HG03280 (cell line): Measurements from ENCODE around the gene OR5D14.

Experiments used
- ATAC-seq: cut with Tn5 transposase; IDR thresholded peaks from one replicate; pipeline ENCODE4 v1.9.1; 2021; ENCODE audit warnings: mild to moderate bottlenecking, moderate library complexity; ENCODE audit not compliant: unreplicated experiment

The OR5D14 gene

DNA sequence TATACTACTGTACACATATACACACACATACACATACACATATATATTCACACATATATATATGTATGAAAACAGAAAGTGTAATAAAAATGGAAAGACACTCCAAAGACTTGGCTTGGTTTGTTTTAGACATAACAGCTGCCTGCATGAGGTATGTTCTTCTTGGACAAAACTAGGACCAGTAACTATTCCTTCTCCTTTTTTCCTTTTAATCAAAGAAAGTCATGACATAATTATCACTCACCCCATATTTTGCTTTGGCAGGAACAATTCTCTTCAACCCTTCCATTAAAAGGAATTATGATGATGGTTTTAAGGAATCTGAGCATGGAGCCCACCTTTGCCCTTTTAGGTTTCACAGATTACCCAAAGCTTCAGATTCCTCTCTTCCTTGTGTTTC, at the start of gene OR5D14:
OR5D14 (plus strand) TSS at position 301 of the 400 bp plus-strand sequence; CDS start at position 301, 0 bp downstream.
- ATAC-seq = no peak

DNA sequence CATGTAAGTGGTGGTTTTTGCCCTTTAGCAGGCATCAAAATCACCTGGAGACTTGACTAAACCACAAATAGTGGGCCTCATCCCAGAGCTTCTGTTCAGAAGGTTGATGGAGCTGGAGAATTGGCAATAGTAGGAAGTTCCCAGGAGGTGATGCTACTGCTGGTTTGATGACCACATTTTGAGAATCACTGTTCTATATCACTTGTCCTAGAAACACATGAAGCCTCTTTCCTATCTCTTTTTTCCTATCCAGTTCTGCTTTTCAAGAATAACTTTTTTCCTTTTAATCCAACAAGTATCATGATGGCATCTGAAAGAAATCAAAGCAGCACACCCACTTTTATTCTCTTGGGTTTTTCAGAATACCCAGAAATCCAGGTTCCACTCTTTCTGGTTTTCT, 22.2 kb upstream of the OR5D14 start, which contains the start of gene OR5D13:
OR5D13 (plus strand) TSS at position 301 of the 400 bp plus-strand sequence; CDS start at position 301, 0 bp downstream.
- no peak for ATAC-seq

DNA sequence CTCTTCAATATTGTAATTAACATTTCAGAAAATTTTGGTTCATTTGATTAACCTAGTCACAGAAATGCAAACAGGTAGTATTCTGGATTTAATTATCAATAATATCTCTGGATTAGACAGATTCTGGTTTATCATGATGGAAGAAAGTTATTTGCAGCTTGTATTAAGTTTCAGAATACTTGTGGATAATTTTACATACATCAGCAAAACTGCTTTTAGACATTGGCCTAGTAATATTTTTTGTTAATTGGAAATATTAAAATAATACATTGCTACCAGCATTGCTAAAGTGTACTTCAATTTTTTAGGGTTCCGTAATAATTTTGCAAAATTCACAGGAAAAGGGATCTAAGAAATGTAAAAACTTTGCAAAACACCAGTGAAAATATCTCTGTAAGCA, 3.8 kb upstream of the OR5D14 start:
- ATAC-seq = no peak

DNA sequence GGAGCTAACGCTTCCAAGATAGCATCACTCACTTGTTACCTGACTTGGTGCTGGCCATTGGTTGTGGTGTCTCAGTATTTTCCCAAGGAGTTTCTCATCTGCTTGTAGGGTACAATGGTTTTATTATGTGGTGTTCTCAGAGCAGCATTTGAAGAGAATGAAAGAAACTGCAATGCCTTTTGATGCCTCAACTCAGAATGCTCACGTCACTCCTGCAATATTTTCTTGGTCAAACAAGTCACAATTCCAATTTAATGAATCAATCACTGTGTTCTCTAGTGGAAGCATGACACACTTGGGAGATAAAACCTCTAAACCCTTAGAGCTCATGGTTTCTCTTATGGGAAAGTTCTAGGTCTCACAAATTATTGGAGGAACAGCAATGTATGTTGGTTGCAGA, 2.0 kb upstream of the OR5D14 start:
- no peak for ATAC-seq

DNA sequence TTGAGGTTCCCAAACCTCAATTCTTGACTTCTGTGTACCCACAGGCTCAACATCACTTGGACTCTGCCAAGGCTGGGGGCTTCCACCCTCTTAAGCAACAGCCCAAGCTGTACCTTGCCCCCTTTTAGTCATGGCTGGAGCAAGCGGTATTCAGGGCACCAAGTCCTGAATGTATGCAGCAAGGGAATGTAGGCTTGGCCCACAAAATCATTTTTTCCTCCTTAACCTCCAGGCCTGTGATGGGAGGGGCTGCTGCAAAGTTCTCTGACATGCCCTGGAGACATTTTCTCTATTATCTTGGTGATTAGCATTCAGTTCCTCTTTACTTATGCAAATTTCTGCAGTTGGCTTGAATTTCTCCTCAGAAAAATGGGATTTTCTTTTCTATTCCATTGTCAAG, 10.9 kb downstream of the OR5D14 start:
- ATAC-seq = no peak

DNA sequence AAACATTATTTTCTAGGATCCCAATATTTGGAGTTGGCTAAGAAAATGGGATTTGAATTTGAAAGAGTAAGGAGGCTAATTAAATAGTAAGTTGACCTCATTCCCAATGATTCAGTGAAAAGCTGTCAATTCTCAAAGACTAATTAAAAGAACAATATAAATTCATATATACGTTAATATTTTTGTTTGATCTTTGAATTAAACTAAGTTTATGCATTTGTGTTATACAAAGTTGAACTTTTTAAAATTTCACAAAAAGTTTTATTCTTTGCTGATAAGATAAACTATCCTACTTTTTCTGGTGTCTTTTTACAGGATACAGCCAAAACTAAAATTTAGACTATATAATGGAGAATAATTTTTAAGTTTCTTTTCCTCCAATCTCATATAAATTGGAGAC, 15.7 kb downstream of the OR5D14 start, which contains the start of gene OR5L1:
OR5L1 (plus strand) TSS at position 301 of the 400 bp plus-strand sequence. CDS start 100 bp downstream, outside the sequence.
- no peak for ATAC-seq

DNA sequence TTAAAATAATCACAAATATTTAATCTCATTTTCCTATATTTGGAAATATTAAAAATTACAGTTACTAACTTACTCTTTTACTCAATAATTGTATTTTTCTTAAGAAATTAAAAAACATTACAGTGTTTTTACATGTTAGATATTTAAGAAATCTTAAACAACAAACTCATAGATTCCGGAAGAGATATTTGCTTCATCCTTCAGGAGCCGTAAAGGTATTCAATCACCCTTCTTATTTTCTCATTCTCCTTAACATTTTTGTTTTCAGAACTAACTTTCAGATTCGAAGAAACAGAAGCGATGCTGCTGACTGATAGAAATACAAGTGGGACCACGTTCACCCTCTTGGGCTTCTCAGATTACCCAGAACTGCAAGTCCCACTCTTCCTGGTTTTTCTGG, 24.0 kb downstream of the OR5D14 start, which contains the start of gene OR5D18:
OR5D18 (plus strand) TSS at position 301 of the 400 bp plus-strand sequence; CDS start at position 301, 0 bp downstream.
- ATAC-seq = no peak

DNA sequence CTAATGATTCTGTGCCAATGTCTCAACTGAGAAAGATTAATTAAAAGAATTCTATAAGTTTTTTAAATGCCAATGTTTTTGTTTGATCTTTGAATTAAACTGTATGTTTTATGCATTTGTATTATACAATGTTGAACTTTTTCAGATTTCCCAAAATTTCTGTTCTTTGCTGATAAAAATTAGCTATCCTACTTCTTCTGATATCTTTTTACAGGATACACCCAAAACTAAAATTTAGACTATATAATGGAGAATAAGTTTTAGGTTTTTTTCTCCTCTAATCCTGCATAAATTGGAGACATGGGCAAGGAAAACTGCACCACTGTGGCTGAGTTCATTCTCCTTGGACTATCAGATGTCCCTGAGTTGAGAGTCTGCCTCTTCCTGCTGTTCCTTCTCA, 31.6 kb downstream of the OR5D14 start, which contains the start of gene OR5L2:
OR5L2 (plus strand) TSS at position 301 of the 400 bp plus-strand sequence; CDS start at position 301, 0 bp downstream.
- no peak for ATAC-seq

DNA sequence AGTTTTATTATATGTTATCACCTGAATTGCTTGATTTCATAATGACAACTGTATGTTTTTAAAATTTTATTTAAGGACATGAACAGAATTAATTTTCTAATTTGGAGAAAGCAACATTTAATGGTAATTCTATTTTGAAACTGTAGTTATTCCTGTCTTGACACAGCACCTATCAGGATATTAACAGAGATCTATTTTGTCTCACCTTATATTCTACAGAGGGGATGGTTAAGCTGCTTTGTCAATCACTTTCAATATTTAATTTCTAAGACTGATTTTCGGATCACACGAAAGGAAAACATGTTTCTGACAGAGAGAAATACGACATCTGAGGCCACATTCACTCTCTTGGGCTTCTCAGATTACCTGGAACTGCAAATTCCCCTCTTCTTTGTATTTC, 43.1 kb downstream of the OR5D14 start, which contains the start of gene OR5D16:
OR5D16 (plus strand) TSS at position 301 of the 400 bp plus-strand sequence; CDS start at position 301, 0 bp downstream.
- ATAC-seq = no peak
